Activated CD8-positive, alpha-beta memory T cell treated with anti-CD3 and anti-CD28 coated beads for 36 hours (primary cell): ENCODE data around the gene AGR3. TPM values are rescaled to one million over a fixed set of nuclear protein-coding genes. Genes with fewer than 3 reads are reported as not detected.
"Not testable (repeated sequence)": the region's sequence is repeated elsewhere in the genome, so short reads cannot be mapped to it uniquely, and the experiment has no call there.

Experiments
- CTCF ChIA-PET: fragments of 350-600 bp; sonication (Branson Sonifier 250); formaldehyde crosslinking; loops from one replicate; lab custom pipeline; 2021; ENCODE audit warnings: antibody characterized with exemption; lab: Charles Lee
- POLR2A ChIA-PET: fragments of 350-600 bp; sonication (Branson Sonifier 250); formaldehyde crosslinking; loops from one replicate; lab custom pipeline; 2021; ENCODE audit warnings: antibody characterized with exemption; lab: Charles Lee
- total RNA-seq, 2 experiments: library from RNA; stranded (reverse); gene quantifications; one replicate each; pipeline ENCODE4 v1.2.3, GENCODE V29; 2021

Gene AGR3
- total RNA-seq, 2 experiments from 2014 or later = not detected

DNA sequence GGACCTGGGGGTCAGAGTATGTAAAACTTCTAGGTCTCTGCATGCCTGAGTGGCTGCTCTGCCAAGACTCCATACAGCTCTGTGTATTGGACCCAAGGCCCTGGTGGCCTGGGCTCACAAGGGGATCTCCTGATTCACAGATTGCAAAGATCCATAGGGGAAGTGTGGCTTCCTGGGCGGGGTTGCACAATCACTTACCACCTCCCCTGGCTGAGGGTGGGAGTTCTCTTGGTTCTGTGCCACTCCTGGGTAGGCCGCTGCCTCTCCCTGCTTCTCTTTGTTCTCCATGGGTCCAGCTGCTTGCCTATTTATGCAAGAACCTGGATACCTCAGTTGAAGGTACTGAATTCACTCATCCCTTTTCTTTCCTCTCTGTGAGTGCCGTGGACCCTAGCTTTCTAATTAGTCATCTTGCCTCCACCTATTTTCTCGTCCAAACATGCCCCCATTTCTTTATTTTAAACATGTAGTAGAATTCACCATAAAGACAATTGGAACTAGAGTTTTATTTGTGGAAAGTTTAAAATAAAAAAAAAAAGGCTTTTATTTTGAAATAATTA is 18.5 kb upstream of the AGR3 start:
- ChIA-PET POLR2A (no interaction called here), CTCF (interaction anchor here (1.3 kb wide), 1 partner anchor 13 kb away, joined by 3 read pairs; no protein-coding TSS in a partner anchor)

DNA sequence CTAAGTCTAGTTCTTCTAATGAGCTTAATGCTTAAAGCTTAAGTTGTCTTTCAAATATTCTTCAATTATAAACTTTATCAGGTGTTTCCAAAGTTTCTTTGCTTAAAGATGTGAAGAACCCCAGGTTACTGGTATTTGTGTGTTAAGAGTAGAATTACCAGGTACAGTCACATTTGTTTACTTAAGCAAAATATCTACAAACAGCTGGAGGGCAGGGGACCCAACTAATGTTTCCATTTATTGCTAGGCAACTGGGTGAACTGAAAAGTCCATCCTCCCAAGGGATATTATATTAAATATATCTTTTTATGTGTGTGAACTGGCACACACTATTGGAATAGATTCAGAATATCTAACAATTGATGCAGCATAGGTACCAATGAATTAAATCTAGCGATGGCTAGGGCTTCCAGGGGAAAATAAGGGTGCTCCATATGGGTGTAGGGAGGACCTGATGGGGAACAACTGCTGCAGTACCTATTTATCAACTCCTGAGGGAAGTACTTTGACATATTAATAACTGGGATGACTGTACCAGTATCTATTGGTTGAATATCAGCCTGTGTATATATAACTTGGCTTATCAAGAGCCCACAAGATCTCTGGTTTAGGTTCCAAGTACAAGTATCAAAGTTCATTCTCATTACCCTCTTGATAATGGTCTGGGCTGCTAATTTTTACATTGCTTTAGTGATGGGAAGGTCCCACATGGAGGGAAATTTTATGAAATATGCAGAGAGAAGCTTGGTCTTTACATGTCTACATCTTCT is 10.3 kb upstream of the AGR3 start:
- POLR2A ChIA-PET = no interaction called here
- CTCF ChIA-PET = interaction anchor here (1.5 kb wide), 1 partner anchor 26 kb away, joined by 6 read pairs; no protein-coding TSS in a partner anchor

GRCh38 chr7:16891338-16891737 is 9.6 kb upstream of the AGR3 start:
- POLR2A ChIA-PET = no interaction called here

GRCh38 chr7:16889851-16890415 is 8.2 kb upstream of the AGR3 start:
- ChIA-PET POLR2A (no interaction called here), CTCF (interaction anchor here (1.1 kb wide), 1 partner anchor 91 kb away, joined by 3 read pairs; no protein-coding TSS in a partner anchor)

More at GRCh38 chr7:16891338-16891737, 9.6 kb upstream of the AGR3 start:
- CTCF ChIA-PET = interaction anchor here (1.5 kb wide), 1 partner anchor 27 kb away, joined by 6 read pairs; no protein-coding TSS in a partner anchor

GRCh38 chr7:16889305-16889704 is 7.5 kb upstream of the AGR3 start:
- CTCF ChIA-PET = interaction anchor here (1.1 kb wide), 1 partner anchor 91 kb away, joined by 3 read pairs; no protein-coding TSS in a partner anchor
- POLR2A ChIA-PET = no interaction called here

- CTCF ChIA-PET = no interaction called here
Observed at GRCh38 chr7:16883918-16884317, 2.1 kb upstream of the AGR3 start.

GRCh38 chr7:16880554-16880953 is 1.2 kb downstream of the AGR3 start:
- POLR2A ChIA-PET = no interaction called here
- CTCF ChIA-PET = no interaction called here

More at GRCh38 chr7:16883918-16884317, 2.1 kb upstream of the AGR3 start:
- POLR2A ChIA-PET = no interaction called here

DNA sequence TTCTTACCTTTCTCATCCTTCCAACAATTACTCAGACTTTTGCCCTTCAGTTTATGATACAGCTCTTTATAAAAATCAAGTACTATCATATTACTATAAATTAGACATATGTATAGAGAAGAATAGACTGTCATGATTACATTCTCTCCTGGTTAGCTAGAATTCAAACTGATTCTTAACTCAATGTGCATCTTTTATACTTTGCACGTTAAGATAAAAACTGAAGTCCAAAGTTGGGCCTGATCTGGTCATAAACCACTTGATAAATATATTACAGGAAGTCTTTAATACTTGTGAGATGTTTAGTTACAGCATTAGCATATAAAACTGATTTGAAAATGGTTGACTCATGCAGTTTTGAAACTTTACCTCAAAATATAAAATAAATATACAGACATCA is 2.6 kb downstream of the AGR3 start:
- ChIA-PET CTCF (no interaction called here), POLR2A (no interaction called here)

DNA sequence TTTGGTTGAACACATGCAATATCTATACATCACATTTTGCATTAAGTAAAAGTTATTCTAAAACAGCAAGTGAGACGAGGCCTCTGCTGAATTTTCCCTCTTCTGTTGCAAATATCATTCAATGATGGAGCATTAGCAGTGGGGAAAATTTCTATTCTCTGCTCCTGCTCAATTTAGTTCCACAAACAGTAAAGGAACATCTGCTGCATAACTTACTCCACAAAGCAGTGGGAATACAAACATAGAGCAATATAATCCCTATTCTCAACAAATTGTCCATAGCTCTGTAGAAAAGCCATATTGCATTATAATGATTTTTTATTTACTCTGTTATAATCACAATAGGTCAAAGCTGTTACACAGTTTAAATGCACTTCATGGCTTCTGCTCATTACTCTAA is 5.9 kb downstream of the AGR3 start:
- ChIA-PET POLR2A (no interaction called here), CTCF (no interaction called here)

DNA sequence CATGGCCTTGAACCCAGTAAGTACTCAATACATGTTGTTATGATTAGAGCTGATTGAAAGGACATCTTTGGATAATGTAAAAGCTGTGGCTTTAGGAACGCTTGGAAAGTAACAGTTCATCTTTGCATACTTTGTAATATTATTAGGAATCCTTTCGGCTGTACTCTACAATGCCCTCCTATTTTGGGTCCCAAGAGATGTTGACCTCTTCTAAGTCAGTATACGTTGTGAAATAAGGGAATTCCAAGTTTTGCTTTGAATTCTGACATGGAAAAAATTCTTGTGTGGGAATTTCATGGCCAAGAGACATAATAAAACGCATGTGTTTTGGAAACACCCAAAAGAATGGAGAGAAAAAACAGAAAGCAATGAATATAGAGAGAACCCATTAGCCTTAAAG is 7.7 kb downstream of the AGR3 start:
- ChIA-PET POLR2A (no interaction called here), CTCF (no interaction called here)

GRCh38 chr7:16867328-16867727 is 14.5 kb downstream of the AGR3 start:
- POLR2A ChIA-PET = no interaction called here
- CTCF ChIA-PET = no interaction called here

DNA sequence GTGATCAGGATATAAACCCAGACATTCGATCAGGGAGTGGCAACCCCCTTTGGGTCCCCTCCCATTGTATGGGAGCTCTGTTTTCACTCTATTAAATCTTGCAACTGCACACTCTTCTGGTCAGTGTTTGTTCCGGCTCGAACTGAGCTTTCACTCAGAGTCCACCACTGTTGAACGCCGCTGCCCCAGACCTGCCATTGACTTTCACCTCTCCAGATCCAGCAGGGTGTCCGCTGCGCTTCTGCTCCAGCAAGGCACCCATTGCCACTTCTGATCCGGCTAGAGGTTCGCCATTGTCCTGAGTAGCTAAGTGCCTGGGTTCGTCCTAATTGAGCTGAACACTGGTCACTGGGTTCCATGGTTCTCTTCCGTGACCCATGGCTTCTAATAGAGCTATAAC is 28.6 kb downstream of the AGR3 start:
- CTCF ChIA-PET, POLR2A ChIA-PET: not testable (repeated sequence)

GRCh38 chr7:16851829-16852228 is 30.0 kb downstream of the AGR3 start:
- POLR2A ChIA-PET = no interaction called here

DNA sequence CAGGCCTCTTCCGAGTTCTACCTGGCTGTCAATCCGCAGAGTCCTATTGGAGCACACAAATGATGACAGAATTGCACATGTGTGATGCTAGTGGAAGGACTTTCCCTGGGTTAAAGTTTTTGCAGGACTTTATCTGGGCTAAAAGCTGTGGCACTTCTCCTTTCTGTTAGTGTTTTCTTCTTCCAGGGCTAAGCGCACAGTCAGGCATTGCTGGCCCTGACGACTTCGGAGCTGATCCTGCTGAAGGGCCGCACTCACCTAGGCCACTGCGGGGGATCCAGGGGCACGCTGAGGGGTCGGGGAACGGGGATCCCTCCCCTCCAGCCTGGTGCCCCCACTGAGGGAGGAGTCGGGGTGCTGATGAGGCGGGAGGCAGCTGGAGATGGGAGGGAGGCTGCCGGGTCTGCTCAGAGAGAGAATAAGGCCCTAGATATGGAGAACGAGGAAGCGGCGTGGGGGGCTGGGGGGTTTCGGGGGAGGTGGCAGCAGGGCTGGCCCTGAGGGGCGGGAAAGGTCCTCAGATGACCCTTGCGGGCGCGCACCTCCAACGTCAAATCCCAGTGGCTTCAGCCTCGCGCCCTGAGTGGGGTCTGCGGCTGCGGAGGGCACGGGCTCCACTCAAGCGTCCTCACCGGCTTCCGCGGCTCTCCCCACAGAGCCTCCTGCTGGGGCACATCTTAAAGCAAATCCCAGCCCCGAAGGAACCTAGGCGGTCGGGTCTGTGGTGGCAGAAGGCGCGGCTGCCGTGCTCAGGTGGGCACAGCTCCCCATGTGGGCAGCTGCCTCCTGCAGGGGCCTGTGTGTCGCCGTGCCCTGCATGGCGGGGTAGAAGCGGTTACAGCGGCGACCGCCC is 30.9 kb downstream of the AGR3 start:
- ChIA-PET CTCF (no interaction called here), POLR2A (no interaction called here)

More at GRCh38 chr7:16851829-16852228, 30.0 kb downstream of the AGR3 start:
- CTCF ChIA-PET = no interaction called here

GRCh38 chr7:16849296-16850148 is 32.3 kb downstream of the AGR3 start:
- ChIA-PET CTCF (no interaction called here), POLR2A (no interaction called here)

GRCh38 chr7:16847381-16847860 is 34.4 kb downstream of the AGR3 start:
- ChIA-PET CTCF (no interaction called here), POLR2A (no interaction called here)

GRCh38 chr7:16846601-16847165 is 35.1 kb downstream of the AGR3 start:
- ChIA-PET CTCF (no interaction called here), POLR2A (no interaction called here)

DNA sequence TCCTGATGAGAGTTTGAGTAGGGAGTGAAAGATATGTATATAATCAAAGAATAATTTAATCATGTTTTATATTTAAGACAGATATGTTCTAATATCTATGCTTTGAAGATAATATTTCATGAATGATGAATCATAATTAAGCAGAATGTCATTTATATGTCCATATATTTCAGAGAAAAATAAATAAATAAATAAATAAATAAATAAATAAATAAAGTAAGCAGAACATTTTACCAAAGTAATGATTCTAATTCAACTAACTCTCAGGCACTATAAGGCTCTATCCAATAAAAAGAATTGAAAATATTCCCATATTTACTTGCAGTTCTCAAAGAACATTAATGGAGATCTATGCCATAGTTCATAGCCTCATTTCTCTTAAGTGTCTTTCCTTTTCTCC is 36.0 kb downstream of the AGR3 start:
- ChIA-PET POLR2A (no interaction called here), CTCF (no interaction called here)
